HCT116 (cell line): ENCODE results near the gene IGSF9B. TPM values are rescaled to one million over a fixed set of nuclear protein-coding genes. Genes with fewer than 3 reads are reported as not detected.
"Not testable (repeated sequence)": the region's sequence is repeated elsewhere in the genome, so short reads cannot be mapped to it uniquely, and the experiment has no call there.

Experiments used
- ATAC-seq: fragments of 200-7000 bp; cut with Tn5 transposase; 2 replicates; pipeline ENCODE4 v1.9.1; 2020; ENCODE audit warnings: mild to moderate bottlenecking, moderate library complexity
- BruUV-seq: library from RNA; stranded (reverse); fragments of 400-500 nt; replicated peaks from 2 replicates; lab custom pipeline; 2021; lab: Mats Ljungman, UMichigan
- CTCF ChIA-PET: fragments of 300-600 bp; sonication (Branson Sonifier 250); formaldehyde crosslinking; loops from one replicate; lab custom pipeline; 2021; ENCODE audit warnings: antibody characterized with exemption; lab: Charles Lee
- POLR2A ChIA-PET: fragments of 300-600, 350-600 bp; sonication (Branson Sonifier 250); formaldehyde crosslinking; loops from one replicate; lab custom pipeline; 2021; ENCODE audit warnings: antibody characterized with exemption; lab: Charles Lee
- RAD21 ChIA-PET, 2 experiments: fragments of 300-600 bp; sonication (Branson Sonifier 250); formaldehyde crosslinking; loops; one replicate each; lab custom pipeline; 2023; ENCODE audit warnings: low total read pairs in 2 of 2; ENCODE audit not compliant: uncharacterized antibody in 2 of 2, unreplicated experiment in 2 of 2, low non-redundant PET in 1 of 2; lab: Charles Lee
- DNase-seq: peaks from one replicate; pipeline ENCODE4 v3.0.0-alpha.2; 2010; ENCODE audit warnings: low read depth, low spot score
- H2AFZ ChIP-seq: fragments of 200-600 bp; shearing (Covaris generic), sonication (generic); 2 replicates; pipeline ENCODE4 v1.6.1; 2017; ENCODE audit warnings: low read depth, mixed run types, mixed read lengths, antibody characterized with exemption, low read length; ENCODE audit not compliant: poor library complexity, severe bottlenecking
- H3K27ac ChIP-seq: 2 replicates; pipeline ENCODE4 v1.5.1; 2012; ENCODE audit warnings: low read depth, low read length
- H3K27me3 ChIP-seq: fragments of 200-600 bp; sonication (generic); 2 replicates; pipeline ENCODE4 v1.6.1; 2016; ENCODE audit warnings: mixed run types, low read length, mixed read lengths; ENCODE audit not compliant: insufficient read depth
- H3K36me3 ChIP-seq, 2 experiments: fragments of 200-500 bp in 1 of 2; fragments of 200-600 bp in 1 of 2; sonication (Bioruptor generic) in 1 of 2; sonication (generic) in 1 of 2; 2 replicates each; pipeline versions ENCODE4 v1.5.1 to v1.6.1; 2014 to 2016; ENCODE audit warnings: low read length in 2 of 2, inconsistent platforms in 1 of 2, mixed read lengths in 1 of 2, mixed run types in 1 of 2; ENCODE audit not compliant: insufficient read depth in 2 of 2, control insufficient read depth in 1 of 2
- H3K4me1 ChIP-seq, 2 experiments: fragments of 200-600 bp in 1 of 2; sonication (generic) in 1 of 2; 2 replicates each; pipeline versions ENCODE4 v1.5.1 to v1.6.1; 2012 to 2017; ENCODE audit warnings: low read length in 2 of 2, inconsistent platforms in 1 of 2, mild to moderate bottlenecking in 1 of 2, mixed read lengths in 1 of 2, mixed run types in 1 of 2, moderate library complexity in 1 of 2; ENCODE audit not compliant: insufficient read depth in 2 of 2, control insufficient read depth in 1 of 2
- H3K4me2 ChIP-seq: fragments of 200-600 bp; sonication (generic); 2 replicates; pipeline ENCODE4 v1.6.1; 2017; ENCODE audit warnings: mixed run types, low read length, mixed read lengths
- H3K4me3 ChIP-seq, 2 experiments: fragments of 200-600 bp in 1 of 2; sonication (generic) in 1 of 2; replicated peaks in 1 of 2; 2 replicates each; pipeline ENCODE4 v1.5.1; 2011 to 2016; ENCODE audit warnings: low read length in 2 of 2, control low read depth in 1 of 2, low read depth in 1 of 2, mild to moderate bottlenecking in 1 of 2, mixed read lengths in 1 of 2, mixed run types in 1 of 2
- H3K79me2 ChIP-seq: fragments of 200-600 bp; sonication (generic); 2 replicates; pipeline ENCODE4 v1.6.1; 2017; ENCODE audit warnings: mild to moderate bottlenecking, mixed run types, low read length, moderate library complexity, mixed read lengths; ENCODE audit not compliant: insufficient read depth
- H3K9ac ChIP-seq: fragments of 200-600 bp; sonication (generic); 2 replicates; pipeline ENCODE4 v1.6.1; 2016; ENCODE audit warnings: low read length, mixed read lengths
- H3K9me2 ChIP-seq: fragments of 200-600 bp; sonication (generic), shearing (Covaris generic); 2 replicates; pipeline ENCODE4 v1.6.1; 2017; ENCODE audit warnings: mixed run types, mild to moderate bottlenecking, moderate library complexity; ENCODE audit not compliant: insufficient read depth
- H3K9me3 ChIP-seq, 2 experiments: fragments of 200-500 bp in 1 of 2; fragments of 200-600 bp in 1 of 2; sonication (Bioruptor generic) in 1 of 2; sonication (generic) in 1 of 2; 2 replicates each; pipeline ENCODE4 v1.6.1; 2014 to 2017; ENCODE audit warnings: low read length in 2 of 2, mixed read lengths in 2 of 2, inconsistent platforms in 1 of 2, low read depth in 1 of 2, mild to moderate bottlenecking in 1 of 2, mixed run types in 1 of 2, moderate library complexity in 1 of 2; ENCODE audit not compliant: control insufficient read depth in 1 of 2, insufficient read depth in 1 of 2
- H4K20me1 ChIP-seq: fragments of 200-600 bp; sonication (generic), shearing (Covaris generic); 2 replicates; pipeline ENCODE4 v1.6.1; 2017; ENCODE audit warnings: mixed run types, mild to moderate bottlenecking, moderate library complexity; ENCODE audit not compliant: insufficient read depth
- CEBPB ChIP-seq: IDR thresholded peaks from 2 replicates; pipeline ENCODE4 v1.6.1; 2012; ENCODE audit warnings: low read depth
- ELF1 ChIP-seq: IDR thresholded peaks from 2 replicates; pipeline ENCODE4 v1.6.1; 2012; ENCODE audit warnings: low read depth, borderline replicate concordance
- JUND ChIP-seq: IDR thresholded peaks from 2 replicates; pipeline ENCODE4 v1.6.1; 2012
- POLR2AphosphoS5 ChIP-seq: IDR thresholded peaks from 2 replicates; pipeline ENCODE4 v1.6.1; 2011; ENCODE audit warnings: mild to moderate bottlenecking, low read depth, low read length, moderate library complexity
- SIN3A ChIP-seq: IDR thresholded peaks from 2 replicates; pipeline ENCODE4 v1.6.1; 2012; ENCODE audit warnings: low read depth
- SRF ChIP-seq: IDR thresholded peaks from 2 replicates; pipeline ENCODE4 v1.6.1; 2012; ENCODE audit warnings: low read depth
- YY1 ChIP-seq: IDR thresholded peaks from 2 replicates; pipeline ENCODE4 v1.6.1; 2011; ENCODE audit warnings: low read length, low read depth, moderate library complexity, mild to moderate bottlenecking; ENCODE audit not compliant: insufficient replicate concordance; ENCODE audit errors: extremely low read depth
- ZBTB33 ChIP-seq: IDR thresholded peaks from 2 replicates; pipeline ENCODE4 v1.6.1; 2011; ENCODE audit warnings: mild to moderate bottlenecking, low read length, moderate library complexity; ENCODE audit not compliant: insufficient replicate concordance; ENCODE audit errors: extremely low read depth
- intact Hi-C: fragments of 100-400 bp; cut with micrococcal nuclease; formaldehyde crosslinking; loops from 2 replicates; pipeline ENCODE4 v1.10.0; 2022
- total RNA-seq: library from RNA; stranded (reverse); gene quantifications from one replicate; pipeline ENCODE4 v1.2.1, GENCODE V29; 2021; ENCODE audit not compliant: unreplicated experiment

Gene IGSF9B
- total RNA-seq, 1 experiment from 2014 or later: 12.4 TPM

- POLR2A ChIA-PET: not testable (repeated sequence)
Measured at GRCh38 chr11:134002338-134002737, 45.6 kb upstream of the IGSF9B start.

GRCh38 chr11:134001596-134001995 lies 44.8 kb upstream of the IGSF9B start:
- H3K27ac ChIP-seq: no peak overlapping the region
- no peaks in the 10 kb centered on the region for H4K20me1 ChIP-seq
- H2AFZ ChIP-seq: no peak overlapping the region
- H3K9me2 ChIP-seq: no peaks in the 10 kb centered on the region
- POLR2A ChIA-PET: no interaction called here
- TF ChIP-seq CEBPB (no peak), POLR2AphosphoS5 (no peak), ZBTB33 (no peak), SIN3A (no peak), SRF (no peak), JUND (no peak), ELF1 (no peak), YY1 (no peak)
- ATAC-seq (no peak), DNase-seq (no peak)
- H3K4me3 ChIP-seq: no peak overlapping the region
- H3K4me2 ChIP-seq: no peak overlapping the region
- H3K4me1 ChIP-seq: no peaks in the 10 kb centered on the region
- intact Hi-C loops: no loop called here
- no TSS peak for BruUV-seq
- H3K9me3 ChIP-seq: no peaks in the 10 kb centered on the region
- H3K79me2 ChIP-seq: no peaks in the 10 kb centered on the region
- RAD21 ChIA-PET: no interaction called here
- H3K9ac ChIP-seq: no peak overlapping the region
- CTCF ChIA-PET: no interaction called here
- H3K36me3 ChIP-seq: no peaks in the 10 kb centered on the region
- no peaks in the 10 kb centered on the region for H3K27me3 ChIP-seq

More at GRCh38 chr11:134002338-134002737, 45.6 kb upstream of the IGSF9B start:
- BruUV-seq, H3K4me2 ChIP-seq, H3K4me1 ChIP-seq, H3K9me2 ChIP-seq, DNase-seq, H2AFZ ChIP-seq, H3K4me3 ChIP-seq, CTCF ChIA-PET, H3K27ac ChIP-seq, intact Hi-C loops, H4K20me1 ChIP-seq, H3K9me3 ChIP-seq, H3K79me2 ChIP-seq, ATAC-seq, RAD21 ChIA-PET, H3K36me3 ChIP-seq, H3K27me3 ChIP-seq, H3K9ac ChIP-seq: not testable (repeated sequence)
